A549 (cell line): ENCODE results near the gene IL10RA. TPM values are rescaled to one million over a fixed set of nuclear protein-coding genes. Genes with fewer than 3 reads are reported as not detected.

Source experiments
- ATAC-seq, 2 experiments: fragments of 200-7000 bp in 1 of 2; fragments of >200 bp in 1 of 2; cut with Nextera tagmentation in 1 of 2; cut with Tn5 transposase in 1 of 2; 3 replicates each; pipeline versions ENCODE4 v1.8.0 to v1.9.1; 2018 to 2020; ENCODE audit warnings: mild to moderate bottlenecking in 1 of 2, moderate library complexity in 1 of 2
- CTCF ChIA-PET: fragments of 300-600 bp; sonication (Branson Sonifier 250); formaldehyde crosslinking; extraction: SDS; loops from one replicate; lab custom pipeline; 2021; ENCODE audit warnings: antibody characterized with exemption, inconsistent platforms; lab: Yijun Ruan, JAX
- POLR2A ChIA-PET: fragments of 350-600 bp; formaldehyde crosslinking; extraction: SDS; loops from one replicate; lab custom pipeline; 2021; ENCODE audit warnings: antibody characterized with exemption, inconsistent platforms; lab: Yijun Ruan, JAX
- DNase-seq, 2 experiments: peaks; one replicate each; pipeline versions ENCODE4 v3.0.0 to v3.0.0-alpha.2; 2011 to 2016; ENCODE audit warnings: low read depth in 1 of 2, low spot score in 1 of 2
- FAIRE-seq: peaks from 2 replicates; lab custom pipeline; 2011; peaks lifted over from hg19 to GRCh38; lab: Jason Lieb, UNC
- H3K27ac ChIP-seq, 2 experiments: fragments of >200 bp; sonication (Bioruptor Twin); formaldehyde crosslinking; 3 replicates each; pipeline ENCODE4 v1.5.1; 2016 to 2017
- H3K4me1 ChIP-seq: fragments of >200 bp; sonication (Bioruptor Twin); formaldehyde crosslinking; 3 replicates; pipeline ENCODE4 v1.6.1; 2016
- H3K4me2 ChIP-seq: fragments of >200 bp; sonication (Bioruptor Twin); formaldehyde crosslinking; 3 replicates; pipeline ENCODE4 v1.6.1; 2016
- H3K4me3 ChIP-seq: fragments of >200 bp; sonication (Bioruptor Twin); formaldehyde crosslinking; 3 replicates; pipeline ENCODE4 v1.5.1; 2016
- H3K9me3 ChIP-seq: fragments of >200 bp; sonication (Bioruptor Twin); formaldehyde crosslinking; 3 replicates; pipeline ENCODE4 v1.6.1; 2016
- BHLHE40 ChIP-seq: IDR thresholded peaks from 2 replicates; pipeline ENCODE4 v1.6.1; 2012; ENCODE audit warnings: low read depth, low read length, inconsistent platforms
- CBX2 ChIP-seq: fragments of 200-600 bp; sonication (generic); IDR thresholded peaks from 2 replicates; pipeline ENCODE4 v1.6.1; 2016; ENCODE audit warnings: low read depth, mild to moderate bottlenecking, borderline replicate concordance
- CHD4 ChIP-seq: fragments of 200-600 bp; sonication (generic); IDR thresholded peaks from 2 replicates; pipeline ENCODE4 v1.6.1; 2016; ENCODE audit warnings: antibody characterized with exemption, mild to moderate bottlenecking, borderline replicate concordance
- EHF ChIP-seq: fragments of 250-450 bp; sonication (Bioruptor Pico); IDR thresholded peaks from 2 replicates; pipeline ENCODE4 v1.5.0; 2020; ENCODE audit warnings: mild to moderate bottlenecking
- EHMT2 ChIP-seq: fragments of 200-600 bp; sonication (generic); IDR thresholded peaks from 2 replicates; pipeline ENCODE4 v1.6.1; 2016; ENCODE audit warnings: antibody characterized with exemption, low read depth, mild to moderate bottlenecking, moderate library complexity
- EP300 ChIP-seq, 2 experiments: fragments of >200 bp; sonication (Bioruptor Twin); formaldehyde crosslinking; IDR thresholded peaks; 2 replicates in 1 of 2; 3 replicates in 1 of 2; pipeline ENCODE4 v1.6.1; 2016 to 2017
- FOSB ChIP-seq: fragments of 250-450 bp; sonication (Bioruptor Pico); IDR thresholded peaks from 2 replicates; pipeline ENCODE4 v1.5.0; 2020; ENCODE audit warnings: mild to moderate bottlenecking, moderate library complexity
- FOXS1 ChIP-seq: fragments of 250-450 bp; sonication (Bioruptor Pico); IDR thresholded peaks from 2 replicates; pipeline ENCODE4 v1.5.0; 2020; ENCODE audit warnings: mild to moderate bottlenecking, moderate library complexity
- HOXA7 ChIP-seq: fragments of 250-450 bp; sonication (Bioruptor Pico); IDR thresholded peaks from 2 replicates; pipeline ENCODE4 v1.5.0; 2020; ENCODE audit warnings: mild to moderate bottlenecking, moderate library complexity
- HOXB13 ChIP-seq: fragments of 250-450 bp; sonication (Bioruptor Pico); IDR thresholded peaks from 2 replicates; pipeline ENCODE4 v1.5.0; 2020; ENCODE audit warnings: low read depth, mild to moderate bottlenecking, moderate library complexity
- JUN ChIP-seq, 2 experiments: fragments of >200 bp; sonication (Bioruptor Twin); formaldehyde crosslinking; IDR thresholded peaks; 2 replicates in 1 of 2; 3 replicates in 1 of 2; pipeline ENCODE4 v1.6.1; 2016 to 2017
- JUNB ChIP-seq: fragments of >200 bp; sonication (Bioruptor Twin); formaldehyde crosslinking; IDR thresholded peaks from 2 replicates; pipeline ENCODE4 v1.6.1; 2016
- KDM5A ChIP-seq: fragments of 200-600 bp; sonication (generic); IDR thresholded peaks from 2 replicates; pipeline ENCODE4 v1.6.1; 2016; ENCODE audit warnings: antibody characterized with exemption, mild to moderate bottlenecking
- MYC ChIP-seq: IDR thresholded peaks from 2 replicates; pipeline ENCODE4 v1.6.1; 2012; ENCODE audit warnings: mild to moderate bottlenecking, inconsistent platforms, low read length, improper control_type of control experiment, borderline replicate concordance
- NFE2L2 ChIP-seq: fragments of 150-350 bp; conservative IDR thresholded peaks from 2 replicates; pipeline ENCODE4 v1.6.1; 2014; ENCODE audit warnings: low read length
- NPAS2 ChIP-seq: fragments of 250-450 bp; sonication (Bioruptor Pico); IDR thresholded peaks from 2 replicates; pipeline ENCODE4 v1.8.0; 2022; ENCODE audit warnings: mild to moderate bottlenecking, moderate library complexity, borderline replicate concordance
- PHF8 ChIP-seq: fragments of 200-600 bp; sonication (generic); IDR thresholded peaks from 2 replicates; pipeline ENCODE4 v1.6.1; 2016; ENCODE audit warnings: low read depth, mild to moderate bottlenecking, antibody characterized with exemption, moderate library complexity, borderline replicate concordance
- POLR2AphosphoS2 ChIP-seq: conservative IDR thresholded peaks from 2 replicates; pipeline ENCODE4 v1.6.1; 2012; ENCODE audit warnings: low read length, improper control_type of control experiment, inconsistent platforms
- RAD21 ChIP-seq, 2 experiments: fragments of >200 bp in 1 of 2; sonication (Bioruptor Twin) in 1 of 2; formaldehyde crosslinking in 1 of 2; IDR thresholded peaks in 1 of 2; conservative IDR thresholded peaks in 1 of 2; 2 replicates in 1 of 2; 3 replicates in 1 of 2; pipeline ENCODE4 v1.6.1; 2012 to 2018; ENCODE audit warnings: inconsistent platforms in 1 of 2
- RARB ChIP-seq: fragments of 250-450 bp; sonication (Bioruptor Pico); IDR thresholded peaks from 2 replicates; pipeline ENCODE4 v1.8.0; 2021; ENCODE audit warnings: mild to moderate bottlenecking, moderate library complexity
- RFX5 ChIP-seq: fragments of 450-650 bp; IDR thresholded peaks from 2 replicates; pipeline ENCODE4 v1.7.1; 2014; ENCODE audit warnings: antibody characterized with exemption, mild to moderate bottlenecking, moderate library complexity
- RNF2 ChIP-seq: fragments of 200-600 bp; sonication (generic); IDR thresholded peaks from 2 replicates; pipeline ENCODE4 v1.6.1; 2016; ENCODE audit warnings: low read depth, mild to moderate bottlenecking, antibody characterized with exemption, moderate library complexity, borderline replicate concordance
- SREBF2 ChIP-seq: fragments of 450-650 bp; IDR thresholded peaks from 2 replicates; pipeline ENCODE4 v1.6.1; 2014; ENCODE audit warnings: mild to moderate bottlenecking, moderate library complexity
- TP53 ChIP-seq: fragments of 250-450 bp; sonication (Bioruptor Pico); IDR thresholded peaks from 2 replicates; pipeline ENCODE4 v1.5.0; 2021; ENCODE audit warnings: mild to moderate bottlenecking, moderate library complexity
- ZC3H11A ChIP-seq: fragments of 450-650 bp; IDR thresholded peaks from 2 replicates; pipeline ENCODE4 v1.6.1; 2014; ENCODE audit warnings: antibody characterized with exemption, mild to moderate bottlenecking
- ZNF302 ChIP-seq: fragments of 250-450 bp; sonication (Bioruptor Pico); IDR thresholded peaks from 2 replicates; pipeline ENCODE4 v1.9.0; 2021; ENCODE audit warnings: inconsistent platforms, mild to moderate bottlenecking, moderate library complexity
- ZSCAN20 ChIP-seq: fragments of 250-450 bp; sonication (Bioruptor Pico); IDR thresholded peaks from 2 replicates; pipeline ENCODE4 v1.8.0; 2022; ENCODE audit warnings: mild to moderate bottlenecking, moderate library complexity
- WGBS: methylation state at CpG from one replicate; pipeline ENCODE4 v1.1.6; 2017; ENCODE audit errors: missing lambda C conversion rate; 5-methylcytosine and 5-hydroxymethylcytosine counted together
- polyA plus RNA-seq, 4 experiments: library from polyadenylated mRNA; depleted of rRNA in 3 of 4; stranded (reverse); fragments of >200 nt; fragmentation: RNase III in 1 of 4; extraction: RNeasy Plus Mini Kit Qiagen cat#74134 plus additional on column Dnase treatment in 1 of 4; gene quantifications; 2 replicates in 3 of 4; 3 replicates in 1 of 4; pipeline ENCODE4 v1.2.3, GENCODE V29; 2011 to 2017
- TF ChIP-seq, protein P1 (sequence below): IDR thresholded peaks from 2 replicates; pipeline ENCODE4 v1.6.1; 2012; ENCODE audit warnings: low read depth, borderline replicate concordance
- TF ChIP-seq, protein P2 (sequence below): IDR thresholded peaks from 2 replicates; pipeline ENCODE4 v1.6.1; 2012
- TF ChIP-seq, protein P3 (sequence below): fragments of >200 bp; sonication (Bioruptor Twin); formaldehyde crosslinking; IDR thresholded peaks from 3 replicates; pipeline ENCODE4 v1.5.1; 2016

IL10RA gene
- polyA plus RNA-seq, 2 of the 4 experiments (the other 2 are of a cell fraction): 0.03 to 0.17 TPM

GRCh38 chr11:117993988-117994745 lies 8.0 kb downstream of the IL10RA start:
- Histone ChIP-seq H3K4me2 (no peak overlapping the region), H3K9me3 (no peaks in the 10 kb centered on the region), H3K27ac (no peak overlapping the region), H3K4me1 (no peaks in the 10 kb centered on the region), H3K4me3 (no peak overlapping the region)
- ChIA-PET CTCF (interaction anchor here (1.2 to 1.3 kb wide), 2 partner anchors 13 to 47 kb away, joined by 3 read pairs; no protein-coding TSS in a partner anchor), POLR2A (no interaction called here)
- TF ChIP-seq JUN (IDR thresholded peaks at IDR 0.05) (no peak), KDM5A (no peak), NPAS2 (CRISPR knock-in tag) (no peak), EHF (CRISPR knock-in tag) (no peak), RAD21 (conservative IDR thresholded peaks at IDR 0.05 in 1 of 2, IDR thresholded peaks at IDR 0.05 in 1 of 2) (no peak), JUNB (no peak), RNF2 (no peak), RFX5 (no peak), CBX2 (no peak), CHD4 (no peak), SREBF2 (no peak), HOXB13 (CRISPR knock-in tag) (no peak), ZC3H11A (no peak), RARB (CRISPR knock-in tag) (no peak), TP53 (CRISPR knock-in tag) (no peak), ZNF302 (CRISPR knock-in tag) (no peak)
- TF ChIP-seq, protein P1, sequence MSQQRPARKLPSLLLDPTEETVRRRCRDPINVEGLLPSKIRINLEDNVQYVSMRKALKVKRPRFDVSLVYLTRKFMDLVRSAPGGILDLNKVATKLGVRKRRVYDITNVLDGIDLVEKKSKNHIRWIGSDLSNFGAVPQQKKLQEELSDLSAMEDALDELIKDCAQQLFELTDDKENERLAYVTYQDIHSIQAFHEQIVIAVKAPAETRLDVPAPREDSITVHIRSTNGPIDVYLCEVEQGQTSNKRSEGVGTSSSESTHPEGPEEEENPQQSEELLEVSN: no peak
- TF ChIP-seq, protein P2, sequence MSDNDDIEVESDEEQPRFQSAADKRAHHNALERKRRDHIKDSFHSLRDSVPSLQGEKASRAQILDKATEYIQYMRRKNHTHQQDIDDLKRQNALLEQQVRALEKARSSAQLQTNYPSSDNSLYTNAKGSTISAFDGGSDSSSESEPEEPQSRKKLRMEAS: no peak
- ATAC-seq: no peak
- WGBS: 73% methylated on average over 8 of the region's 9 CpGs
- FAIRE-seq: no peak
- no peak for DNase-seq

- FAIRE-seq: no peak
- no peak for ATAC-seq
- Histone ChIP-seq H3K9me3 (no peaks in the 10 kb centered on the region), H3K4me3 (no peak overlapping the region)
- no peak for TF ChIP-seq MYC
- no peak for TF ChIP-seq JUN (IDR thresholded peaks at IDR 0.05)
- TF ChIP-seq EP300 (IDR thresholded peaks at IDR 0.05): no peak
- no peak for TF ChIP-seq CHD4
- no peak for TF ChIP-seq RFX5
- TF ChIP-seq POLR2AphosphoS2: no peak
- TF ChIP-seq, protein P3, sequence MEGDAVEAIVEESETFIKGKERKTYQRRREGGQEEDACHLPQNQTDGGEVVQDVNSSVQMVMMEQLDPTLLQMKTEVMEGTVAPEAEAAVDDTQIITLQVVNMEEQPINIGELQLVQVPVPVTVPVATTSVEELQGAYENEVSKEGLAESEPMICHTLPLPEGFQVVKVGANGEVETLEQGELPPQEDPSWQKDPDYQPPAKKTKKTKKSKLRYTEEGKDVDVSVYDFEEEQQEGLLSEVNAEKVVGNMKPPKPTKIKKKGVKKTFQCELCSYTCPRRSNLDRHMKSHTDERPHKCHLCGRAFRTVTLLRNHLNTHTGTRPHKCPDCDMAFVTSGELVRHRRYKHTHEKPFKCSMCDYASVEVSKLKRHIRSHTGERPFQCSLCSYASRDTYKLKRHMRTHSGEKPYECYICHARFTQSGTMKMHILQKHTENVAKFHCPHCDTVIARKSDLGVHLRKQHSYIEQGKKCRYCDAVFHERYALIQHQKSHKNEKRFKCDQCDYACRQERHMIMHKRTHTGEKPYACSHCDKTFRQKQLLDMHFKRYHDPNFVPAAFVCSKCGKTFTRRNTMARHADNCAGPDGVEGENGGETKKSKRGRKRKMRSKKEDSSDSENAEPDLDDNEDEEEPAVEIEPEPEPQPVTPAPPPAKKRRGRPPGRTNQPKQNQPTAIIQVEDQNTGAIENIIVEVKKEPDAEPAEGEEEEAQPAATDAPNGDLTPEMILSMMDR: no peak
- TF ChIP-seq ZSCAN20 (CRISPR knock-in tag): no peak
- TF ChIP-seq HOXA7 (CRISPR knock-in tag): no peak
- TF ChIP-seq CBX2: no peak
- no peak for TF ChIP-seq FOSB (CRISPR knock-in tag)
- TF ChIP-seq RAD21 (conservative IDR thresholded peaks at IDR 0.05 in 1 of 2, IDR thresholded peaks at IDR 0.05 in 1 of 2): no peak
- TF ChIP-seq BHLHE40: no peak
- no peak for TF ChIP-seq EHMT2
- no peak for TF ChIP-seq NFE2L2
- TF ChIP-seq, protein P1: no peak
- TF ChIP-seq PHF8: no peak
- TF ChIP-seq FOXS1: no peak
- TF ChIP-seq, all 56 proteins: peak for 0
- WGBS: 70% methylated on average over 10 of the region's 11 CpGs
- DNase-seq: no peak
- Histone ChIP-seq H3K4me2 (no peak overlapping the region), H3K27ac (no peak overlapping the region), H3K4me1 (no peaks in the 10 kb centered on the region)
- ChIA-PET CTCF (interaction anchor here (1.4 kb wide), 1 partner anchor 58 kb away, joined by 4 read pairs; no protein-coding TSS in a partner anchor), POLR2A (no interaction called here)
Measured at GRCh38 chr11:117995472-117995871, 9.3 kb downstream of the IL10RA start.
